ENCODE data around the gene PYGB.
A peak's percentile ranks its signal among the peaks of the same experiment; 100 is the strongest.
"Not testable (repeated sequence)": the region's sequence is repeated elsewhere in the genome, so short reads cannot be mapped to it uniquely, and the experiment has no call there.

Gene PYGB

DNA sequence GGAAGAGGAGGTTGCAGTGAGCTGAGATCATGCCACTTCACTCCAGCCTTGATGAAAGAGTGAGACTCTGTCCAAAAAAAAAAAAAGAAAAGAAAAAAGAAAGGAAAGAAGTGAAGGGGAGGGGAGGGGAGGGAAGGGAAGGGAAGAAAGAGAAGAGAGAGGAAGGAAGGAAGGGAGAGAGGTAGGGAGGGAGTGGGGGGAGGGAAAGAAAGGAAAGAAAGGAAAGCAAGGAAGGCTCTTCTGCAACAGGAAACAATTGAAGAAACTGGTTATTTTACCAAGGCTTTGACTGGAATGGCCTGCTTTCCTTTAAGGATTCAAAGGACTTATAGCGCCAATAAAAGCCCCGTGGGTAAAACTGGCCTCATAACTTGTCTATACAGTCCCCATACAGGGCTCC lies 78.1 kb downstream of the PYGB start:
- Histone ChIP-seq H3K18ac (ENCODE audit: low read length) (no peak overlapping the region), H3K79me2 (ENCODE audit: control insufficient read depth, insufficient read depth, low read length, poor library complexity) (peaks cover 6% of the 10 kb centered on the region), H4K8ac (ENCODE audit: low read depth, low read length) (no peak overlapping the region), H2BK5ac (ENCODE audit: low read depth, low read length, poor library complexity) (no peak overlapping the region), H2BK12ac (ENCODE audit: low read length) (no peak overlapping the region), H4K12ac (ENCODE audit: low read depth, low read length) (no peak overlapping the region), H3K36me3 (ENCODE audit: control insufficient read depth in 1 of 2, insufficient read depth in 2 of 2, low read length in 2 of 2) (peaks cover 6 to 14% of the 10 kb centered on the region in 2 experiments), H3K4me2 (ENCODE audit: low read length) (no peak overlapping the region), H2BK120ac (ENCODE audit: insufficient read depth, low read length, poor library complexity) (no peak overlapping the region), H3K4ac (ENCODE audit: low read depth, low read length) (no peak overlapping the region), H2AFZ (ENCODE audit: insufficient read depth, low read length, poor library complexity) (no peak overlapping the region), H3K23ac (ENCODE audit: low read length) (no peak overlapping the region), H3K14ac (ENCODE audit: low read length) (no peak overlapping the region), H3K27ac (ENCODE audit: low read depth, low read length) (peak overlapping the region; percentile 16), H3K4me3 (ENCODE audit: low read depth, low read length) (no peak overlapping the region), H2AK5ac (ENCODE audit: low read length) (no peak overlapping the region), H3K79me1 (ENCODE audit: low read length) (peaks cover 2% of the 10 kb centered on the region), H4K91ac (ENCODE audit: low read depth, low read length) (no peak overlapping the region), H3K4me1 (ENCODE audit: control insufficient read depth in 1 of 2, insufficient read depth in 2 of 2, low read length in 2 of 2) (peaks cover 21 to 25% of the 10 kb centered on the region in 2 experiments), H3K9me3 (ENCODE audit: insufficient read depth, low read depth, low read length) (no peaks in the 10 kb centered on the region), H3K27me3 (ENCODE audit: insufficient read depth, low read length) (no peaks in the 10 kb centered on the region), H3K9ac (ENCODE audit: low read length) (no peak overlapping the region)
- no peak for DNase-seq
- WGBS (ENCODE audit: extremely low coverage, insufficient coverage, insufficient read length): no CpG with 5 or more reads among the region's 2 CpGs

DNA sequence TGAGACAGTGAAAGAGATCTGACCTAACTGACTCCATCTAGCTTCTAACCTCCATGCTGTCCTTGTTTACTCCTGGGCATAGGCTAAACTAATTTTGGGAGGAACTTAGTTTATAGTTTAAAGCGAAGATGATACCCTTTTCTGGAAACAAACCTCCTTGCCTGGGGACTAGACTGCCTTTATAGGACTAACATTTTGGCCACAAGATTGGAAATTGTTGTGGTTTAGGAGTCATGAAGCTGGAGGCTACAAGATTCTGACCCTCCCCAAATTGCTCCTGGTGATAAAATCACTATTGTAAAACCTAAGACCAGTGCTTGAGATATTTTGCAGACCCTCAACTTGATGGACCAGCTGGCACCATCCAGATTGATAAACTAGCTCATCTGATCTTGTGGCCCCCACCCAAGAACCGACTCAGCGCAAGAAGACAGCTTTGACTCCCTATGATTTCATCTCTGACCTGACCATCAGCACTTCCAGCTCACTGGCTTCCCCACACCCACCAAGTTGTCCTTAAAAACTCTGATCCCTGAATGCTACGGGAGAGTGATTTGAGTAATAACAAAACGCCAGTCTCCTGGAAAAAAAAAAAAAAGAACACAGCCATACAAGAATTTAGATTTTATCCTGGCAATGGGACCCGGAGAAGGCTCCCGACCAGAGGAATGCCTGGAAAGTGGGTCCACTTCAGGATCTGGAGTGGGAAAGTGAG lies 79.8 kb downstream of the PYGB start:
- Histone ChIP-seq H3K14ac (ENCODE audit: low read length) (peak overlapping the region; percentile 35), H3K4me1 (ENCODE audit: control insufficient read depth in 1 of 2, insufficient read depth in 2 of 2, low read length in 2 of 2) (peaks cover 15 to 19% of the 10 kb centered on the region in 2 experiments), H2AK5ac (ENCODE audit: low read length) (no peak overlapping the region), H3K79me1 (ENCODE audit: low read length) (peaks cover 2% of the 10 kb centered on the region), H4K91ac (ENCODE audit: low read depth, low read length) (peak overlapping the region; percentile 27), H3K23ac (ENCODE audit: low read length) (no peak overlapping the region), H3K4ac (ENCODE audit: low read depth, low read length) (peak overlapping the region; percentile 60), H4K8ac (ENCODE audit: low read depth, low read length) (no peak overlapping the region), H4K12ac (ENCODE audit: low read depth, low read length) (no peak overlapping the region), H2BK12ac (ENCODE audit: low read length) (peak overlapping the region; percentile 31), H2BK5ac (ENCODE audit: low read depth, low read length, poor library complexity) (no peak overlapping the region), H3K18ac (ENCODE audit: low read length) (peak overlapping the region; percentile 83), H3K4me3 (ENCODE audit: low read depth, low read length) (no peak overlapping the region), H3K4me2 (ENCODE audit: low read length) (no peak overlapping the region), H3K36me3 (ENCODE audit: control insufficient read depth in 1 of 2, insufficient read depth in 2 of 2, low read length in 2 of 2) (peaks cover 6 to 11% of the 10 kb centered on the region in 2 experiments), H2AFZ (ENCODE audit: insufficient read depth, low read length, poor library complexity) (no peak overlapping the region), H3K79me2 (ENCODE audit: control insufficient read depth, insufficient read depth, low read length, poor library complexity) (peaks cover 6% of the 10 kb centered on the region), H3K9ac (ENCODE audit: low read length) (no peak overlapping the region), H2BK120ac (ENCODE audit: insufficient read depth, low read length, poor library complexity) (peak overlapping the region; percentile 28), H3K27ac (ENCODE audit: low read depth, low read length) (peak overlapping the region; percentile 23), H3K27me3 (ENCODE audit: insufficient read depth, low read length) (no peaks in the 10 kb centered on the region), H3K9me3 (ENCODE audit: insufficient read depth, low read depth, low read length) (no peaks in the 10 kb centered on the region)
- DNase-seq: no peak
- WGBS (ENCODE audit: extremely low coverage, insufficient coverage, insufficient read length): no CpG with 5 or more reads among the region's 7 CpGs

DNA sequence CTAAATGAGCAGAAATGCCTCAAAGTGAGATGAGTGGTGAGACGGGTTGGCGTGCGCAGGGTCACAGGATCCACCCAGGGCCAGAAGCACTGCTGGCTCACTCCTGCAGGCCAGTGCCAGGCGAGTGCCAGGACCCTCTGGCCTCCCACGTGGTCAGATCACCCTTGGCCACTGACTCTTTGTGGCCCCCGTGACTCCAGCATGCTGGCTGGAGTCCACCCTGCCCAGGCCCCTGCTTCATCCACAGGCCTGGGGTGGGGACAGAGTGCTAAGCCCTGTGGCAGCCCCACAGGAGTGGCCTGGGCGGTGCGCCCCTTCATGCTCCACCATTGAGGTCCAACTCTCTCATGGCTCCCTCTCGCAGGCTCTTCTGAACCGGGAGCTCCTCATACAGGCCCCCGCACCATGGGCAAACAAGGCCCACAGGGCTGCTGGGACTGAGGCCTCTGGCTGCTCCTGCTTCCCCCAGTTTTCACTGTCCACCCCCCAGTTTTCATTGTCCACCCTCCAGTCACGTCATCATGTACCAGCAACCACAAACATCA lies 81.1 kb downstream of the PYGB start:
- no peak overlapping the region for H2BK5ac ChIP-seq (ENCODE audit: low read depth, low read length, poor library complexity)
- DNase-seq: no peak
- H3K79me1 ChIP-seq (ENCODE audit: low read length): peaks cover 2% of the 10 kb centered on the region
- no peak overlapping the region for H3K23ac ChIP-seq (ENCODE audit: low read length)
- WGBS (ENCODE audit: extremely low coverage, insufficient coverage, insufficient read length): no CpG with 5 or more reads among the region's 12 CpGs
- no peaks in the 10 kb centered on the region for H3K27me3 ChIP-seq (ENCODE audit: insufficient read depth, low read length)
- H3K14ac ChIP-seq (ENCODE audit: low read length): no peak overlapping the region
- H3K27ac ChIP-seq (ENCODE audit: low read depth, low read length): no peak overlapping the region
- H3K4me2 ChIP-seq (ENCODE audit: low read length): no peak overlapping the region
- peaks cover 0 to 5% of the 10 kb centered on the region in 2 experiments for H3K36me3 ChIP-seq (ENCODE audit: control insufficient read depth in 1 of 2, insufficient read depth in 2 of 2, low read length in 2 of 2)
- H3K9me3 ChIP-seq (ENCODE audit: insufficient read depth, low read depth, low read length): no peaks in the 10 kb centered on the region
- H2AFZ ChIP-seq (ENCODE audit: insufficient read depth, low read length, poor library complexity): no peak overlapping the region
- no peak overlapping the region for H2AK5ac ChIP-seq (ENCODE audit: low read length)
- no peak overlapping the region for H3K9ac ChIP-seq (ENCODE audit: low read length)
- H3K4me1 ChIP-seq (ENCODE audit: control insufficient read depth in 1 of 2, insufficient read depth in 2 of 2, low read length in 2 of 2): peaks cover 12 to 19% of the 10 kb centered on the region in 2 experiments
- no peak overlapping the region for H4K12ac ChIP-seq (ENCODE audit: low read depth, low read length)
- peak overlapping the region; percentile 16 for H3K4ac ChIP-seq (ENCODE audit: low read depth, low read length)
- H3K18ac ChIP-seq (ENCODE audit: low read length): peak overlapping the region; percentile 12
- no peak overlapping the region for H2BK12ac ChIP-seq (ENCODE audit: low read length)
- H4K8ac ChIP-seq (ENCODE audit: low read depth, low read length): no peak overlapping the region
- H3K79me2 ChIP-seq (ENCODE audit: control insufficient read depth, insufficient read depth, low read length, poor library complexity): peaks cover 4% of the 10 kb centered on the region
- peak overlapping the region; percentile 13 for H3K4me3 ChIP-seq (ENCODE audit: low read depth, low read length)
- H4K91ac ChIP-seq (ENCODE audit: low read depth, low read length): no peak overlapping the region
- H2BK120ac ChIP-seq (ENCODE audit: insufficient read depth, low read length, poor library complexity): no peak overlapping the region

DNA sequence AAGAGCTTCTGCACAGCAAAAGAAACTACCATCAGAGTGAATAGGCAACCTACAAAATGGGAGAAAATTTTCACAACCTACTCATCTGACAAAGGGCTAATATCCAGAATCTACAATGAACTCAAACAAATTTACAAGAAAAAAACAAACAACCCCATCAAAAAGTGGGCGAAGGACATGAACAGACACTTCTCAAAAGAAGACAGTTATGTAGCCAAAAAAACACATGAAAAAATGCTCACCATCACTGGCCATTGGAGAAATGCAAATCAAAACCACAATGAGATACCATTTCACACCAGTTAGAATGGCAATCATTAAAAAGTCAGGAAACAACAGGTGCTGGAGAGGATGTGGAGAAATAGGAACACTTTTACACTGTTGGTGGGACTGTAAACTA lies 87.1 kb downstream of the PYGB start:
- H4K12ac ChIP-seq (ENCODE audit: low read depth, low read length); H3K27me3 ChIP-seq (ENCODE audit: insufficient read depth, low read length): not testable (repeated sequence)

More for the DNA sequence above, 87.1 kb downstream of the PYGB start:
- H2BK120ac ChIP-seq (ENCODE audit: insufficient read depth, low read length, poor library complexity); H3K9ac ChIP-seq (ENCODE audit: low read length); H3K79me1 ChIP-seq (ENCODE audit: low read length); H2BK5ac ChIP-seq (ENCODE audit: low read depth, low read length, poor library complexity); H3K4me3 ChIP-seq (ENCODE audit: low read depth, low read length); H4K8ac ChIP-seq (ENCODE audit: low read depth, low read length); H2AK5ac ChIP-seq (ENCODE audit: low read length); H3K18ac ChIP-seq (ENCODE audit: low read length); H3K4ac ChIP-seq (ENCODE audit: low read depth, low read length); H3K23ac ChIP-seq (ENCODE audit: low read length); H2AFZ ChIP-seq (ENCODE audit: insufficient read depth, low read length, poor library complexity); H3K36me3 ChIP-seq (ENCODE audit: control insufficient read depth in 1 of 2, insufficient read depth in 2 of 2, low read length in 2 of 2); H3K4me2 ChIP-seq (ENCODE audit: low read length); H3K14ac ChIP-seq (ENCODE audit: low read length); DNase-seq; H3K9me3 ChIP-seq (ENCODE audit: insufficient read depth, low read depth, low read length); H3K27ac ChIP-seq (ENCODE audit: low read depth, low read length); H3K79me2 ChIP-seq (ENCODE audit: control insufficient read depth, insufficient read depth, low read length, poor library complexity); H4K91ac ChIP-seq (ENCODE audit: low read depth, low read length); H2BK12ac ChIP-seq (ENCODE audit: low read length): not testable (repeated sequence)
- WGBS (ENCODE audit: extremely low coverage, insufficient coverage, insufficient read length): no CpG with 5 or more reads among the region's 1 CpG
- peaks cover 10 to 11% of the 10 kb centered on the region in 2 experiments for H3K4me1 ChIP-seq (ENCODE audit: control insufficient read depth in 1 of 2, insufficient read depth in 2 of 2, low read length in 2 of 2)

Measured in trophoblast cell (in vitro differentiated cells and primary cell).